Measurements from ENCODE around the gene ZBTB44.

DNA sequence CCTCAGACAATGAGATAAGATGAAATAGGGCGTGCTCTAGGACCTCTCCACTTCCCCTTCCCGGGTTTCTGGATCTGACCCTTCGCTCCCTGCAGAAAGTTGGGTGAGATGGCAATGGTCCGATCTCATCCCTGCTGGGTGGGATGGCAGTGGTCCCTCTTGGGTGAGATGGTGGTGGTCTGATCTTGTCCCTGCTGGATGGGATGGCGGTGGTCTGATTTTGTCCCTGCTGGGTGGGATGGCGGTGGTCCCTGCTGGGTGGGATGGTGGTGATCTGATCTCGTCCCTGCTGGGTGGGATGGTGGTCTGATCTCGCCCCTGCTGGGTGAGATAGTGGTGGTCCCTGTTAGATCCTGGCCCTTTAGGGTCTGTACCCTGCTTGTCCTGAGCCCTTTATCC is 133.8 kb downstream of the ZBTB44 start:
- no peak for TF ChIP-seq CTCF (IDR thresholded peaks at IDR 0.05)
- no peak for TF ChIP-seq POLR2A (IDR thresholded peaks at IDR 0.05)

Data from body of pancreas (tissue), 4 donors.